HepG2 (cell line): ENCODE measurements around the gene RTF1. TPM values are rescaled to one million over a fixed set of nuclear protein-coding genes. Genes with fewer than 3 reads are reported as not detected.

Source experiments
- ASH2L ChIP-seq: fragments of 300-600, 200-600 bp; sonication (generic); IDR thresholded peaks from 2 replicates; pipeline ENCODE4 v1.7.0; 2017; ENCODE audit warnings: low read depth, mild to moderate bottlenecking, moderate library complexity, mixed read lengths, low read length; ENCODE audit not compliant: insufficient read length
- GABPB1 ChIP-seq: IDR thresholded peaks from 2 replicates; pipeline ENCODE4 v1.6.1; 2016; ENCODE audit warnings: mild to moderate bottlenecking, missing genetic modification reagents, moderate library complexity, missing compliant biosample characterization
- HIVEP1 ChIP-seq: sonication (generic); formaldehyde crosslinking; IDR thresholded peaks from 2 replicates; pipeline ENCODE4 v1.4.0; 2020; ENCODE audit warnings: mild to moderate bottlenecking, missing genetic modification reagents
- JDP2 ChIP-seq: sonication (generic); formaldehyde crosslinking; IDR thresholded peaks from 2 replicates; pipeline ENCODE4 v1.8.1; 2022; ENCODE audit warnings: missing genetic modification reagents, borderline replicate concordance
- KDM6A ChIP-seq: IDR thresholded peaks from 2 replicates; pipeline ENCODE4 v1.6.1; 2016; ENCODE audit warnings: low read depth
- MYC ChIP-seq: sonication (generic); formaldehyde crosslinking; IDR thresholded peaks from 2 replicates; pipeline ENCODE4 v1.9.0; 2021; ENCODE audit warnings: missing genetic modification reagents, borderline replicate concordance
- SP4 ChIP-seq: sonication (generic); formaldehyde crosslinking; IDR thresholded peaks from 2 replicates; pipeline ENCODE4 v1.8.1; 2023; ENCODE audit warnings: mild to moderate bottlenecking, missing genetic modification reagents
- SRY ChIP-seq: sonication (generic); formaldehyde crosslinking; IDR thresholded peaks from 2 replicates; pipeline ENCODE4 v1.8.0; 2022; ENCODE audit warnings: mild to moderate bottlenecking, missing genetic modification reagents
- ZFX ChIP-seq: sonication (generic); formaldehyde crosslinking; IDR thresholded peaks from 2 replicates; pipeline ENCODE4 v1.4.0; 2020; ENCODE audit warnings: mild to moderate bottlenecking, low read depth, missing genetic modification reagents, moderate library complexity
- ZMYM3 ChIP-seq: sonication (generic); formaldehyde crosslinking; IDR thresholded peaks from 2 replicates; pipeline ENCODE4 v1.5.1; 2020; ENCODE audit warnings: mild to moderate bottlenecking, missing genetic modification reagents
- ZNF205 ChIP-seq: IDR thresholded peaks from 2 replicates; pipeline ENCODE4 v1.6.1; 2018; ENCODE audit warnings: missing biosample characterization, missing genetic modification reagents
- ZNF333 ChIP-seq: sonication (generic); formaldehyde crosslinking; IDR thresholded peaks from 2 replicates; pipeline ENCODE4 v1.4.0; 2020; ENCODE audit warnings: mild to moderate bottlenecking, missing genetic modification reagents, borderline replicate concordance
- ZNF792 ChIP-seq: IDR thresholded peaks from 2 replicates; pipeline ENCODE4 v1.6.1; 2016
- polyA plus RNA-seq, 8 experiments: library from polyadenylated mRNA; depleted of rRNA in 3 of 8; stranded (reverse) in 7 of 8; unstranded in 1 of 8; fragments of >200 nt; fragmentation: Illumina TruSeq in 4 of 8; extraction: Trizol in 4 of 8; gene quantifications; 2 replicates each; pipeline versions ENCODE4 v1.2.1 to v1.2.3, GENCODE V29; 2011 to 2016; ENCODE audit warnings: low read depth in 4 of 8, missing spikeins in 1 of 8, mixed read lengths in 1 of 8; ENCODE audit not compliant: insufficient read depth in 1 of 8
- total RNA-seq, 5 experiments: library from RNA; depleted of rRNA; stranded (reverse); fragments of >200 nt; fragmentation: Illumina TruSeq; extraction: Trizol; gene quantifications; 2 replicates each; pipeline ENCODE4 v1.2.3, GENCODE V29; 2016; ENCODE audit warnings: low read depth in 1 of 5
- TF ChIP-seq, protein P1 (sequence below): sonication (generic); formaldehyde crosslinking; IDR thresholded peaks from 2 replicates; pipeline ENCODE4 v1.5.1; 2020; ENCODE audit warnings: mild to moderate bottlenecking, missing genetic modification reagents
- TF ChIP-seq, protein P2 (sequence below): sonication (generic); formaldehyde crosslinking; conservative IDR thresholded peaks from 2 replicates; pipeline ENCODE4 v1.8.1; 2023; ENCODE audit warnings: missing genetic modification reagents
- TF ChIP-seq, protein P3 (sequence below): sonication (generic); formaldehyde crosslinking; IDR thresholded peaks from 2 replicates; pipeline ENCODE4 v1.9.0; 2021; ENCODE audit warnings: missing genetic modification reagents, borderline replicate concordance
- TF ChIP-seq, protein P4 (sequence below): sonication (generic); formaldehyde crosslinking; IDR thresholded peaks from 2 replicates; pipeline ENCODE4 v1.5.1; 2020; ENCODE audit warnings: mild to moderate bottlenecking, missing genetic modification reagents, moderate library complexity
- TF ChIP-seq, protein P5 (sequence below): sonication (generic); formaldehyde crosslinking; IDR thresholded peaks from 2 replicates; pipeline ENCODE4; 2020; ENCODE audit warnings: missing genetic modification reagents, mild to moderate bottlenecking, borderline replicate concordance

RTF1 gene
- total and polyA plus RNA-seq, 2 of the 13 experiments (the other 11 are each of a cell fraction or from before 2014, with no cell fraction given) = 13.9 to 17.9 TPM

DNA sequence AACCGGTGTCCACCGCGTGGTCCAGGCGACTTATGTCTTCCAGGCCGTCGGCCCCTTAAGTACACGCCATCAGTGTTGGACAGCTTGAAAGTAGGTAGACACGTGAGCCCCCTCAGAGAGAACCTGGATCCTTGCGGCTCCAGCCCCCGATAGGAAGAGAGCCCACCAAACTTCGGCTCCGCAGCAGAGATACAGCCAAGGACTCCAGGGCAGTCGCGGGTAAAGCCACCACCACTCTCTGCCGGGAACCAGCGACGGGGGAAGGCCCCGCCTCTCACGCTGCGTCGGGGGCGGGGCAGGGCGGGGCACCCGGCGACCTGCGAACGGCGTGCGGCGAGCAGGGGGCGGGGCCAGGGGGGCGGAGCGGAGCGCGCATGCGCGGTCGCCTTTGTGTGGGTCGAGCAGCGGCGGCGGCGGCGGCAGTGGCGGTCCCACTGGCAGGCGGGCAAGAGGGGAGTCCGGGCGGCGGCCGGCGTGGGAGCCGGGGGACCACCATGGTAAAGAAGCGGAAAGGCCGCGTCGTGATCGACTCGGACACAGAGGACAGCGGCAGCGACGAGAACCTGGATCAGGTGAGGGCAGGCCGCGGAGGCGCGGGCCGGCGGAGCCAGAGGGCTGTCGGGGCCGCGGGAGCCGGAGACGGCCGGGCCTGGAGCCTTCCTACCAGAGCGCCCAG is at the start of gene RTF1 (continued):
- peak; percentile 94 for TF ChIP-seq ZFX
- TF ChIP-seq GABPB1 (CRISPR knock-in tag) = peak; percentile 70
- peak; percentile 90 for TF ChIP-seq SP4
- peak; percentile 91 for TF ChIP-seq MYC (CRISPR knock-in tag)
- no peak; the same call in 1 of the 2 replicates for TF ChIP-seq ZNF205
- TF ChIP-seq, protein P1, sequence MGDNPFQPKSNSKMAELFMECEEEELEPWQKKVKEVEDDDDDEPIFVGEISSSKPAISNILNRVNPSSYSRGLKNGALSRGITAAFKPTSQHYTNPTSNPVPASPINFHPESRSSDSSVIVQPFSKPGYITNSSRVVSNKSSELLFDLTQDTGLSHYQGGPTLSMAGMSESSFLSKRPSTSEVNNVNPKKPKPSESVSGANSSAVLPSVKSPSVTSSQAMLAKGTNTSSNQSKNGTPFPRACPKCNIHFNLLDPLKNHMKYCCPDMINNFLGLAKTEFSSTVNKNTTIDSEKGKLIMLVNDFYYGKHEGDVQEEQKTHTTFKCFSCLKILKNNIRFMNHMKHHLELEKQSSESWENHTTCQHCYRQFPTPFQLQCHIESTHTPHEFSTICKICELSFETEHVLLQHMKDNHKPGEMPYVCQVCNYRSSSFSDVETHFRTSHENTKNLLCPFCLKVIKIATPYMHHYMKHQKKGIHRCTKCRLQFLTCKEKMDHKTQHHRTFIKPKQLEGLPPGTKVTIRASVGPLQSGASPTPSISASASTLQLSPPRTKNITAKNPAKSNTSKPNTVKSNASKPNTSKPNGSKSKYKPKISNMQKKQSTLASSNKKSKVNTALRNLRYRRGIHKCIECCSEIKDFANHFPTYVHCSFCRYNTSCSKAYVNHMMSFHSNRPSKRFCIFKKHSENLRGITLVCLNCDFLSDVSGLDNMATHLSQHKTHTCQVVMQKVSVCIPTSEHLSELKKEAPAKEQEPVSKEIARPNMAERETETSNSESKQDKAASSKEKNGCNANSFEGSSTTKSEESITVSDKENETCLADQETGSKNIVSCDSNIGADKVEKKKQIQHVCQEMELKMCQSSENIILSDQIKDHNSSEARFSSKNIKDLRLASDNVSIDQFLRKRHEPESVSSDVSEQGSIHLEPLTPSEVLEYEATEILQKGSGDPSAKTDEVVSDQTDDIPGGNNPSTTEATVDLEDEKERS (CRISPR knock-in tag) = 0 out of 2 replicates have a peak, but pooled peaks have one; percentile 26
- peak; percentile 88 for TF ChIP-seq SRY (CRISPR knock-in tag)
- TF ChIP-seq KDM6A (CRISPR knock-in tag) = no peak
- TF ChIP-seq ZMYM3 (CRISPR knock-in tag) = no peak
- TF ChIP-seq, protein P2, sequence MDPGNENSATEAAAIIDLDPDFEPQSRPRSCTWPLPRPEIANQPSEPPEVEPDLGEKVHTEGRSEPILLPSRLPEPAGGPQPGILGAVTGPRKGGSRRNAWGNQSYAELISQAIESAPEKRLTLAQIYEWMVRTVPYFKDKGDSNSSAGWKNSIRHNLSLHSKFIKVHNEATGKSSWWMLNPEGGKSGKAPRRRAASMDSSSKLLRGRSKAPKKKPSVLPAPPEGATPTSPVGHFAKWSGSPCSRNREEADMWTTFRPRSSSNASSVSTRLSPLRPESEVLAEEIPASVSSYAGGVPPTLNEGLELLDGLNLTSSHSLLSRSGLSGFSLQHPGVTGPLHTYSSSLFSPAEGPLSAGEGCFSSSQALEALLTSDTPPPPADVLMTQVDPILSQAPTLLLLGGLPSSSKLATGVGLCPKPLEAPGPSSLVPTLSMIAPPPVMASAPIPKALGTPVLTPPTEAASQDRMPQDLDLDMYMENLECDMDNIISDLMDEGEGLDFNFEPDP = no peak
- TF ChIP-seq HIVEP1 (CRISPR knock-in tag) = no peak; the same call in 1 of the 2 replicates
- 0 out of 2 replicates have a peak, but pooled peaks have one; percentile 59 for TF ChIP-seq ZNF333 (CRISPR knock-in tag)
- TF ChIP-seq, protein P3, sequence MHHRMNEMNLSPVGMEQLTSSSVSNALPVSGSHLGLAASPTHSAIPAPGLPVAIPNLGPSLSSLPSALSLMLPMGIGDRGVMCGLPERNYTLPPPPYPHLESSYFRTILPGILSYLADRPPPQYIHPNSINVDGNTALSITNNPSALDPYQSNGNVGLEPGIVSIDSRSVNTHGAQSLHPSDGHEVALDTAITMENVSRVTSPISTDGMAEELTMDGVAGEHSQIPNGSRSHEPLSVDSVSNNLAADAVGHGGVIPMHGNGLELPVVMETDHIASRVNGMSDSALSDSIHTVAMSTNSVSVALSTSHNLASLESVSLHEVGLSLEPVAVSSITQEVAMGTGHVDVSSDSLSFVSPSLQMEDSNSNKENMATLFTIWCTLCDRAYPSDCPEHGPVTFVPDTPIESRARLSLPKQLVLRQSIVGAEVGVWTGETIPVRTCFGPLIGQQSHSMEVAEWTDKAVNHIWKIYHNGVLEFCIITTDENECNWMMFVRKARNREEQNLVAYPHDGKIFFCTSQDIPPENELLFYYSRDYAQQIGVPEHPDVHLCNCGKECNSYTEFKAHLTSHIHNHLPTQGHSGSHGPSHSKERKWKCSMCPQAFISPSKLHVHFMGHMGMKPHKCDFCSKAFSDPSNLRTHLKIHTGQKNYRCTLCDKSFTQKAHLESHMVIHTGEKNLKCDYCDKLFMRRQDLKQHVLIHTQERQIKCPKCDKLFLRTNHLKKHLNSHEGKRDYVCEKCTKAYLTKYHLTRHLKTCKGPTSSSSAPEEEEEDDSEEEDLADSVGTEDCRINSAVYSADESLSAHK (CRISPR knock-in tag) = no peak
- TF ChIP-seq ZNF792 = peak; percentile 70; the same call in 1 of the 2 replicates
- TF ChIP-seq, protein P4, sequence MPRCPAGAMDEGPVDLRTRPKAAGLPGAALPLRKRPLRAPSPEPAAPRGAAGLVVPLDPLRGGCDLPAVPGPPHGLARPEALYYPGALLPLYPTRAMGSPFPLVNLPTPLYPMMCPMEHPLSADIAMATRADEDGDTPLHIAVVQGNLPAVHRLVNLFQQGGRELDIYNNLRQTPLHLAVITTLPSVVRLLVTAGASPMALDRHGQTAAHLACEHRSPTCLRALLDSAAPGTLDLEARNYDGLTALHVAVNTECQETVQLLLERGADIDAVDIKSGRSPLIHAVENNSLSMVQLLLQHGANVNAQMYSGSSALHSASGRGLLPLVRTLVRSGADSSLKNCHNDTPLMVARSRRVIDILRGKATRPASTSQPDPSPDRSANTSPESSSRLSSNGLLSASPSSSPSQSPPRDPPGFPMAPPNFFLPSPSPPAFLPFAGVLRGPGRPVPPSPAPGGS (CRISPR knock-in tag) = no peak
- peak; percentile 71 for TF ChIP-seq ASH2L
- TF ChIP-seq, protein P5, sequence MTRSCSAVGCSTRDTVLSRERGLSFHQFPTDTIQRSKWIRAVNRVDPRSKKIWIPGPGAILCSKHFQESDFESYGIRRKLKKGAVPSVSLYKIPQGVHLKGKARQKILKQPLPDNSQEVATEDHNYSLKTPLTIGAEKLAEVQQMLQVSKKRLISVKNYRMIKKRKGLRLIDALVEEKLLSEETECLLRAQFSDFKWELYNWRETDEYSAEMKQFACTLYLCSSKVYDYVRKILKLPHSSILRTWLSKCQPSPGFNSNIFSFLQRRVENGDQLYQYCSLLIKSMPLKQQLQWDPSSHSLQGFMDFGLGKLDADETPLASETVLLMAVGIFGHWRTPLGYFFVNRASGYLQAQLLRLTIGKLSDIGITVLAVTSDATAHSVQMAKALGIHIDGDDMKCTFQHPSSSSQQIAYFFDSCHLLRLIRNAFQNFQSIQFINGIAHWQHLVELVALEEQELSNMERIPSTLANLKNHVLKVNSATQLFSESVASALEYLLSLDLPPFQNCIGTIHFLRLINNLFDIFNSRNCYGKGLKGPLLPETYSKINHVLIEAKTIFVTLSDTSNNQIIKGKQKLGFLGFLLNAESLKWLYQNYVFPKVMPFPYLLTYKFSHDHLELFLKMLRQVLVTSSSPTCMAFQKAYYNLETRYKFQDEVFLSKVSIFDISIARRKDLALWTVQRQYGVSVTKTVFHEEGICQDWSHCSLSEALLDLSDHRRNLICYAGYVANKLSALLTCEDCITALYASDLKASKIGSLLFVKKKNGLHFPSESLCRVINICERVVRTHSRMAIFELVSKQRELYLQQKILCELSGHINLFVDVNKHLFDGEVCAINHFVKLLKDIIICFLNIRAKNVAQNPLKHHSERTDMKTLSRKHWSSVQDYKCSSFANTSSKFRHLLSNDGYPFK (CRISPR knock-in tag) = no peak
- TF ChIP-seq JDP2 = peak; percentile 19; the same call in 1 of the 2 replicates
